Activated CD8-positive, alpha-beta memory T cell treated with anti-CD3 and anti-CD28 coated beads, Interleukin-2, amount 50 U/mL, for 24 hours (primary cell): ENCODE measurements around the gene RIN3.

ENCODE experiments used
- DNase-seq: peaks from one replicate; pipeline ENCODE4 v3.0.0-alpha.2; 2020; ENCODE audit errors: extremely low read depth

RIN3 gene

GRCh38 chr14:92507174-92507768 is 6.3 kb upstream of the RIN3 start:
- DNase-seq: no peak

GRCh38 chr14:92510972-92511371 is 2.6 kb upstream of the RIN3 start:
- no peak for DNase-seq

DNA sequence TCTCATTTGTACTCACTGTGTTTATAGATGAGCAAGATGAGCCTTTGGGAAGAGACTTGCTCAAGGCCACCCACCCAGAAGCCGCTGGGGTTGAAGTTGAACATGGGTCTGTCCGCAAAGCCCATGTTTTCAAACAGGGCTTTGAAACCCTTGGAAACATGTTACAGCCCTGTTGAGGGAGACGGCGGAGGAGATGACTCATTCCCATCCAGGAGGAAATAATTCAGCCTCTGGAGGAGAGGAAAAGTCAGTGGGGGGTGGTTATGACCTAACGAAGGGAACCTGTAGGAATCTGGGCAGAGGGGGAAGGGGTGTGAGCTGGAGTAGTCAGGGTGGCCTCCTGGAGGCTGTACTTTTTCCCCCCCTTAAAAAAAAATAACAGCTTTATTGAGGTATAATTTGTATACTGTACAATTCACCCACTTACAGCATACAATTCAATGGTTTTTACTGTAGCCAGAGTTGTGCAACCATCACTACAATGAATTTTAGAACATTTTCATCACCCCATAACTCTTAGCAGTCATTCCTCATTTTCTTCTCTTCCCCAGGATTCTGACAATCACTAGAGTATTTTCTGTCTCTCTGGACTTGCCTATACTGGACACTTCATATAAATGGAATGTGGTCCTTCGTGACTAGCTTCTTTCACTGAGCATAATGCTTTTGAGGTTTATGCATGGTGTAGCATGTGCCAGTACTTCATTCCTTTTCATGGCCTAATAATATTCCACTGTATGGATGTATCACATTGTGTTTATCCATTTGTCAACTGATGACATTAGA is 1.9 kb upstream of the RIN3 start:
- DNase-seq: no peak

DNA sequence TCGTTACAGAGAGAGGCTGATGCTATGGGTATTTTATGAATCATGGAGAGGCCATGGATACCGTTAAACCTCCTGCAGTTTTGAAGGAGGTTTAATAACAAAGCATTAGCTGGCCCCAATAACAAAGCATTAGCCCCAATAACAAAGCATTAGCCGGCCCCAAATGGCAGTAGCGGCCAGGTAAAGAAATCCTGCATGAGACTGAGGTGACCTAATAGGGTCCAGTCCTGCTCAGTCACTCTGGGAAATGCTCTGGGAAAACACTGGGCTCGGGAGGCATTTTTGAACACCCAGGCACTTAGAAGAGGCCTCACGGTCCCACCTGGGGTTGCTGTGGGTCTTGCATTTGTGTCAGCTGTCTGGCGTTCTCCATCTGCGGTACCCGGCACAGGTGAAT is 776 bp upstream of the RIN3 start:
- no peak for DNase-seq

GRCh38 chr14:92513966-92514843 is 624 bp downstream of the RIN3 start:
- DNase-seq: no peak

DNA sequence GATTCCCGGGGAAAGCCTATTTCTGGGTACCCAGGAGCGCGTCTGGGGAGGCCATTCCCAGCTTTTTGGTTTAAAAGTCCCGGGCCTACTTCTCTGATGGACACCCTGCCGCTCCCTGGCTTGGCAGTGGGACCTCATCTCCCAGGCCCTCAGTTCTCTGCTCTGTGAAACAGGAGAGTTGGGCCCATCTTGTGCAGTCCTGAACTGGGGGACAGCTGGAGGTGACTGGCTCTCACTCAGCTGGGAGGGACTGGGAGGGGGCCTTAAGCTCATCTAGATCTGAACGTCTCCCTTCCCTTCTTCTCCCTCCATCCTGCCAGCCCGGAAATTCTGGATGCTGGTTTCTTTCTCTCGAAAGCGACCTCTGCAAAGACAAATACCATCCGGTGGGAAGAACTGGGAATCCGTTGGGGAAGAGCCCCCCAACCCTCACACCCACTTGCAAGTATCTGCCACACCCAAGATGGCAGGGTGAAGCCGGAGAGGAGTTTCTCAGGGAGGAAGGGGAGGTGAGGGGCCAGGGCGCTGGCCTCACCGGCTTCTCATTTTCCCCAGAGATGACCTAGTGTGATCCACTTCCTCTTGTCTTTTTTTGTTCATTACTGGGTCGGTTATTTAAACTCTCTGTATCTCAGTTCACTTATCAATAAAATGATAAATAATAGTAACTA is 1.4 kb downstream of the RIN3 start:
- no peak for DNase-seq

DNA sequence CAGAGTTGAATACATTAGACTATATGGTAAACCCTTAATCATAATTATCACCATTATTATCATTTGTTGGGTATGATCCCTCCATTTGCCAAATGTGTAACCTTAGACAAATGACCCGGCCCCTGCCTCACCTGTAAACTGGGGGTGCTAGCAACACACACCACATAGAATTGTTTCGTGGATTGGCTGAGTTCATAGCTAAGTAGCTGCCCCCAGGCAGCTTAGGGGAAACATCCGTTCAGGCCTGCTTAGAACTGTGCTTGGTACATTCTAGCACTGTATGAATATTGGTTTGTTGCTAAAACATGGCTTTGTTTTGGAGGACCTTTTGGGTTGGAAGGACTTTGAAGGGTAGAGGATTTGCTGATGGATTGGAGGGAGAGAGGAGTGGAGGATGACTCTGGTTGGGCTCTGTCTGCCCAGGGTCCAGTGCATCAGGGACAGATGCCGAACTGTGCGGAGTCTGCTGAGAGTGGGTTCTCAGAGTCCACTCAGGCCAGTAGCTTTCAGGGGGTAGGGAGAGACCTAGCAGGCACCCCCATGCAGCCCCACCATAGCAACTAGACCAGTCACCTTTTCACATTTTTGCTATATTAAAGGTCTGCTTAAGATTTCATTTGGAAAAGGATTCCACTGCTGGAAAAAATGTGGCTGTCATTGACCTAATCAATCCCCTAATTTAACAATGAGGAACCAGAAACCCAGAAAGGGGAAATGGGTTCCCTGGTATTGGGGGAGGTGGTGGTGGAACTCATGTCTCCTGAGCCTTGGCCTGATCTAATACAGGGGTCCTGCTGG is 2.2 kb downstream of the RIN3 start:
- DNase-seq: no peak

- DNase-seq: no peak
These were observed 2.9 kb downstream of the RIN3 start for GRCh38 chr14:92516344-92516965.

DNA sequence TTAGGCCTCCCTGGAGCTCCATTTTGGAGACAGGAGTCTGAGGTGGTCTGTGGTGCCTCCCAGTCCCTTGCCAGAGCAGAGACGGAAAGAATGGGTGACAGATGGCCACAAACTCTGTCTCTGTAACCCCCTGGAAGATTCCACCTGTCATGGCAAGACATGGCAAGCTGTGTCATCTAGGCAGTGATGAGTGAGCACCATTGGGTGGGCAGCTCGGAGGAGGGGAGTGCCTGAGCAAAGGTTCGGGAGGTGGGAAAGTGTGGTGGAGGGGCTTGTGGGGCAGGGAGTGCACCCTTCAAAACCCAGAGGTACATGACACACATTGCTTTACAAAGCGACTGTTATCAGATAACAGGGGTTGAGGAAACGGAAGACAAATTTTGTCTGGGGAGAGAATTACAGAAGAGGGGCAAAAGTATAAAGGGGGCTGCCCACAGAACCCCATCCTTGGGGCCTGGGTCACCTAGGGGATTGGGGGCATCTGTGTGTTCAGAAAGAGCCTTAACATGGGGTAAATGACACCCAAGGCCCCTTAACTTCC is 3.5 kb downstream of the RIN3 start:
- peak; percentile 20 for DNase-seq

DNA sequence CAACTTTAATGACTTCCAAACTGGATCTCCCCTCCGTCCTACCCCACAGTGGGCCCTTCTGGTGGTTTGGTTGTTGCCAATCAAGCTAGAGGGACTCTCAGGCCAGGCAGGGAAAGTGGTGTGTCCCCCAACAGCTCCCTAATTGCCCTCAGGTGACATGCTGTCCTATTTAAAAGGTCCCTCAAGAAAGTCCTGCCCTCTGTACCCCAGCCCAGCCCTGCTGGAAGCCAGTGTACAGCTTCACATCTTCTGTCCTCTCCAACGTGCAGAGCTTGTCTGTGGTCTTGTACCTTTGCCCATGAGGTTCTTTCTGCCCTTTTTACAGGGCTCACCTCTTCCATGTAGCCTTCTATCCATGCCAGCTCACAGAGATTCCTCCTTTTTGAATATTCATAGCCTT is 4.2 kb downstream of the RIN3 start:
- no peak for DNase-seq

GRCh38 chr14:92519246-92520101 is 5.9 kb downstream of the RIN3 start:
- no peak for DNase-seq

- DNase-seq: no peak
These were observed 6.8 kb downstream of the RIN3 start for GRCh38 chr14:92520102-92521057.

DNA sequence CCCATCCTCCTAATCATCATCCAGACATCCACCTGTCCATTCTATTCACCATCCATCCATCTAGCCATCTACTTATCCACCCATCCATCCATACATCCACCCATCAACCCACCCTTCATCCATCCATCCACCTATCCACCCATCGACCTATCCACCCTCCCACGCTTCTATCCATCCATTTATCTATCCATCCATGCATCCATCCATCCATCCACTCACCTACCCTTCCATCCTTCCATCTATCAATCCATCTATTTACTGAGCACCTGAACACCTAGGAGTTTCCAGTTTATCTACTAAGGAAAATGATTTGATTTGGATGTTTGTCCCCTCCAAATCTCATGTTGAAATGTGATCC is 7.5 kb downstream of the RIN3 start:
- DNase-seq: no peak

DNA sequence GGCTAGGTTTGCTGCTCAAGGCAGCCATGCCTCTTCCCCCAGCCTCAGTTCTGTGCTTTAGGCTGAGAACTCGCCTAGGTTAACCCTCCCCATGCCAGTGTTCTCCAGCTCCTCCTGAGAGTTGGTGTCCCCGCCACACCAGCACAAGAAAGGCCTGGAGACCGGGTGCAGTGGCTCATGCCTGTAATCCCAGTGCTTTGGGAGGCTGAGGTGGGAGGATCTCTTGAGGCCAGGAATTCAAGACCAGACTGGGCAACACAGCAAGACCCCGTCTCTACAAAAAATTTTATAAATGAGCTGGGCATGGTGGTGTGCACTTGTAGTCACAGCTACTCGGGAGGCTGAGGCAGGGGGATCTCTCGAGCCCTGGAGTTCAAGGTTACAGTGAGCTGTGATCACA is 10.2 kb downstream of the RIN3 start:
- DNase-seq: no peak

GRCh38 chr14:92524602-92525185 is 11.1 kb downstream of the RIN3 start:
- DNase-seq: no peak

DNA sequence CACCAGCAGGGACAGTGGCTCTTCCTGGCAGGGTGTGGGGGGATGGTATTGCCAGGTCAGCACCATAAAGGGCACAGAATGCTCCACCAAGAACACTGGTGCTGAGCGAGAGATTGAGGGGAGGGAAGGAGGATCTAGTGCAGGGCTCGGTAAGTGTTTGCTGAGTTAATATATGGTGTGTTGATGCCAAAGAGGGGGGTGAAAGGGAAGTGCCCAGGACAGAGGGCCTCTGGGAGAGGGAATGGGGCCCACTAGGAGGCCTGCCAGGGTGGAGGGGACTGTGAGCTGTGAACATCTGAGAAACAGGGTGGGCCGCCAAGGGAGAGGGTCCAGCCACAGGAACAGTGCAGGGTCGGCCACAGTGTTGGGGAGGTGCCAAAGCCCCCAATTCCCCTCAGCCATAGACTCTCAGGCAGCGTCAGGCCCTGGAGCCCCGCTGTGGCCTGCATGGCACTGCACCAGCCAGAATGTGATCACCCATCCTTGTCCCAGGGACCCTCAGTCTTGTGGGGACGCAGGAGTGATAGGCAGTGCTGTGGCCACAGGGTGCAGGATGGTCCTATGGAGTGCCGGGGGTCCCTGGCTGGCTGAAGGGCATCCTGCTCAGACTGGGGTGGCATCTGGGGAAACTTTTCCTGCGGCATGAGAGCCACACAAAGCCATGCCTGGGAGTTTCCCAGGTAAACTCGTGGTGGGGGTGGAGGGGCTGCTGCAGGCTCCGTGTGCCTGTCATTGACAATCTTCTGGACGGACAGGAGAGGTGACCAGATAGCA is 11.9 kb downstream of the RIN3 start:
- DNase-seq: no peak

DNA sequence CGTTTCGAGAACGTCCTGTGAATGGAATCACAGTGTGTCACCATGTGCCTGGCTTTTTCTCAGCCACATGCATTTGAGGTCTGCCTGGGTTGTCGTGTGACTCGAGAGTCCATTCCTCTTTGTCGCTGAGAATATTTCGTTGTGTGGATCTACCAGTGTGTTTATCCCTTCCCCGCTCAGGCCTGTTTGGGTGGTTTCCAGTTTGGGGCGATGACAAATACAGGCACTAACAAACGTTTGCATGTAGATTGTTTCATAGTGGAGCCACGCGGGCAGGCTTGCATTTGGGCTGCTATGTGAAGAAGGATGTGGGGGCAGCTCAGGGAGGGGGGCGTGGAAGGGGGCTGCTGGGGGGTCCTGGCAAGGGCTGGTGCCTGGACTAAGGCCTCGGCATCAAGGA is 14.1 kb downstream of the RIN3 start:
- no peak for DNase-seq
